NCI-H187 treated with DMSO at 0.1 percent for 48 hours (cell line): Measurements from ENCODE around the gene SKI.

Experiments
- DNase-seq: peaks from one replicate; lab custom pipeline; 2025; lab: John Stamatoyannopoulos, UW

SKI gene

GRCh38 chr1:2340918-2341254, 112.8 kb downstream of the SKI start:
- no peak for DNase-seq

DNA sequence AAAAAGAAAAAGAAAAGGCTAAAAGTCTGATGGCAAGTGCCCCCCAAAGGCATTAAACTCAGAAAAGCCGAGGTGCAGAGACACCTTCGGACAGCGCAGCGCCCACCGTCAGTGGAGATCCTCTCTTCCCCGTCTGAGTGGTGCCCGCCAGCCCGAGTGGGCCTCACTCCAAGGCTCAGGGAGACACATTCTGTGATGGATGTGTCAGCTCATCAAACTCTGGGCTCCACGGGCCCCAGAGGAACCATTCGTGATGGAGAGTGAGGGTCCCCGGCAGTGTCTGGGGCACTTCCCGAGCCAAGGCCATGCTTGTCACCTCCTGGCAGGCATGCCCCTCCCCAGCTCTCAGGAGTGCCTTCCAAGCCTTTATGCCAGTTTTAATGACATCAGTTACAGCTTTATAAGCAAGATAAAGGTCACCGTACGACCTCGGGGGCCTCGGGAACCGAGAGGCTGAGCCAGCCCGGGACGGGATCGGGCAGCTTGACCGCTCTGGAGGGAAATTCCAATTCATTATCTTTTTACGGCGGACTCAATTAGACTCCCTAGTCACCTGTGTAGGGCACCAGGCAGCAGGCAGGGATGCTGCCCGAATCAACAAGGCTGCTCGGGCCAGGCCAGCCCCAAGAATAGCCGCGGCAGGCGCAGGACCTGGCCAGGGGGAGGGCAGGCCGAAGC, 113.7 kb downstream of the SKI start:
- no peak for DNase-seq

DNA sequence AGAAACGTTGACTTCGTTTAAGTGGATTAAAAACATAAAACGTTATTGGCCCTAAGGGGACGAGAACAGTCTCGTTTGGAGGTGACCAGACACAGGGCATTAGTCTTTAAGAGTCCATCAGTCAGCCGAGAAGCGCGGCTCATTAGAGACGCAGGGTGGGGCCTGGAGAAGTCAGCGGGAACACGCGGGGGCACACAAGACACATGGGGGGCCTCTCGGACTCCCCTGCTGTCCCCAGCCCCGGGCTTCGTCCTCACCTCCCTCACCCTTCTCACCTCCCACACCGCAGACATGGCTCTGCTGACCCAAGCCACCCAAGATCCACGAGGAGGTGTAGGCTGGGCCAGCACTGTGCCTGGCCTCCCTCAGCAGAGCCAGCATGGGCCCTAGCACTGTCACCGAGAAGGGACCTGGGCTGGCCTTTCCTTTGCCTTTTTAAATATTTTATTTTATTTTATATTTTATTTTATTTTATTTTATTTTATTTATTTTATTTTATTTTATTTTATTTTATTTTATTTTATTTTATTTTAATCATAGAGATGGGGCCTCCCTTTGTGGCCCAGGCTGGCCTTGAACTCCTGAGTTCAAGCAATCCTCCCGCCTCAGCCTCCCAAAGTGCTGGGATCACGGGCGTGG, 114.4 kb downstream of the SKI start:
- no peak for DNase-seq

DNA sequence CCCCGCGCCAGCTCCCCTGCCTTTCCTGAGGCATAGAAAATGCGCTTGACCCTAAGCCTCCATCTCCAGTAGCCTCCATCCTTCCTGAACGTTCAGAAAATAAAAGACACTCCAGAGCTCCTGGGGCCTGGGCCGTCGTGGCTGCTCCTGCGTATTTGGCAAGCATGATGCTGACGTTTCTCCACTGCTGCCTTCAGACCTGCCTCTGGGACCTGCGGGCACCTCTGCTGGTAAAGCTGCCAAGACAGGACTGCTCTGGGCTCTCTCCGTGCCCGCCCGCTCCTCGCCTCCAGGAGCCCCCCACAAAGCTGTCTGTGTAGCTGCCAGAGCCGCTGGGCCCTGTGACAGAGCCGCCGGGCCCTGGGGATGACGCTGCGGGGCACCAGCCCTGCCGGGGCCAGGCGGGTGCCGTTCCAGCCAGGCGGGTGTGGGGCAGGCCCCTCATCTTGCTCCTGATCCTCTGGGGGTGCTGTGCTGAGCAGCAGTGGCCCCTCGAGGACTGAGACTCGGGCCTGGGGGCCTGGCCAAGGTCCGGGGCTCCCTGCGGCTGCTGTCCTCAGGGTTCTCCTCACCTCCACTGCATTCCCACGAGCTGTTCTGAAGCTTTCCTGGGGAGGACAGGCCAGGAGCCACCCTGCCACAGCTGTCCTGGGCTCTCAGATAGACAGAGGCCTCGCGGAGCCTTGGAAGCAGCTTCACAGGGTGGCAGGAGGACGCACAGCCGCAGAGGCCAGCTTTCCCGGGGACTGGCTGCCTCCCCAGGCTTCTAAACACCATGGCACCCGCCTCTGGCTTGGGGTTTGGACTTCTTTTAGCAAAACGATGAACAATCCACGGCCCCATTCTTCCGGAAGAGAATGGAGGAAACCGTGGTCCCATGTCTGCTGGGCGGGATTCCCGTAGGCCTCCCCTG, 115.2 kb downstream of the SKI start:
- DNase-seq: no peak

GRCh38 chr1:2344121-2344681, 116.1 kb downstream of the SKI start:
- no peak for DNase-seq

- DNase-seq: no peak
Measured at GRCh38 chr1:2344744-2345296, 116.7 kb downstream of the SKI start.

- DNase-seq: no peak
Measured at GRCh38 chr1:2345297-2346075, 117.4 kb downstream of the SKI start.

DNA sequence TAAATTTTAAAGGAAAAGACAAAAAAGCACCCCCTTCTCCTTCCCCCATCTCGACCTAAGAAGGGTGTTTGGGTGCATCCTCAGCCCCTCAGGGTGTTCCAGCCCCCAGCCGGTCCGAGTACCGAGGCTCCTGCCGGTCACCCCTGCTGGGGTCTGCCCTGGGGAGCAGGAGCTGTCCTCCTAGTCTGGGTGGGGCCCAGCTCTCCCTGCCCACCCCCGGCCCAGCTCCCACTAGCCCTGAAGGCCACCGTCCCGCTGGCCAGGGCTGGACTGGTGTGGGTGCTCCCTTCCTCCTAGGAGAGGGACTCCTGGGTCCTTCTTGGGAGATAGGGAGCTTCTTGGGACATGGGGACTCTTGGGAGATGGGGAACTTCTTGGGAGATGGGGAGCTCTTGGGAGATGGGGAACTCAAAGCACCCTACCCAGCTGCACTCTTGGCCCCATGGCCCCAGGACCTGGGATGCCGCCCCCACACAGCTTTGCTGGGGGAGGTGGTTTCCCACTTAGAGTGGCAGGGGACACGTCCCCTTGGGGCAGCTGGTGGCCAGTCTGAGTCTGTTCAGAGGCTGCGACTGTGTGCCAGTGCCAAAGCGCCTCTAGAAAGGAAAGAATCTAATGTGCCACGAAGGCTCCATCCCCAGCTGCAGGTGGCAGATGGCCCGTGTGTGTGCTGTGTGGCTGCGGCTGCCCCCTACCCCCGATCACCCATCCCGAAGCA, 118.7 kb downstream of the SKI start:
- no peak for DNase-seq

- DNase-seq: no peak
Measured at GRCh38 chr1:2347409-2347785, 119.3 kb downstream of the SKI start.

DNA sequence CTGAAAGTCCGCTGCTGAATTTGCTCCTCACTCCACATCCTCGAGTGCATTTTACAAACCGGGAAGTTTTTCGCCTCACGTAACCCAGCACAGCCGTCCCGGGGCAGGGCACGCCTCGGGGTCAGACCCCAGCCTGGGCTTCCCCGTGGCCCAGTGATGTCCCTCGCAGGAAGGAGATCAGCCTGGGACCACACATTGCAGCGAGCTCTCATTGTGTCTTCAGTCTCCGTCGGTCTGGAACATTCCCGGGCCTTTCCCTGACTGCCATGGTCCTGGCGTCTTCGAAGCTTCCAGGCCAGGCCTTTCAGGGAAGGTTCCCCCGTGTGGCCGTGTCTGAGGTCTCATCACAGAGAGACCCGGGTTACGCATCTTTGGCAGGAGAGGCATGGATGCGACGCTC, 119.8 kb downstream of the SKI start:
- DNase-seq: no peak

DNA sequence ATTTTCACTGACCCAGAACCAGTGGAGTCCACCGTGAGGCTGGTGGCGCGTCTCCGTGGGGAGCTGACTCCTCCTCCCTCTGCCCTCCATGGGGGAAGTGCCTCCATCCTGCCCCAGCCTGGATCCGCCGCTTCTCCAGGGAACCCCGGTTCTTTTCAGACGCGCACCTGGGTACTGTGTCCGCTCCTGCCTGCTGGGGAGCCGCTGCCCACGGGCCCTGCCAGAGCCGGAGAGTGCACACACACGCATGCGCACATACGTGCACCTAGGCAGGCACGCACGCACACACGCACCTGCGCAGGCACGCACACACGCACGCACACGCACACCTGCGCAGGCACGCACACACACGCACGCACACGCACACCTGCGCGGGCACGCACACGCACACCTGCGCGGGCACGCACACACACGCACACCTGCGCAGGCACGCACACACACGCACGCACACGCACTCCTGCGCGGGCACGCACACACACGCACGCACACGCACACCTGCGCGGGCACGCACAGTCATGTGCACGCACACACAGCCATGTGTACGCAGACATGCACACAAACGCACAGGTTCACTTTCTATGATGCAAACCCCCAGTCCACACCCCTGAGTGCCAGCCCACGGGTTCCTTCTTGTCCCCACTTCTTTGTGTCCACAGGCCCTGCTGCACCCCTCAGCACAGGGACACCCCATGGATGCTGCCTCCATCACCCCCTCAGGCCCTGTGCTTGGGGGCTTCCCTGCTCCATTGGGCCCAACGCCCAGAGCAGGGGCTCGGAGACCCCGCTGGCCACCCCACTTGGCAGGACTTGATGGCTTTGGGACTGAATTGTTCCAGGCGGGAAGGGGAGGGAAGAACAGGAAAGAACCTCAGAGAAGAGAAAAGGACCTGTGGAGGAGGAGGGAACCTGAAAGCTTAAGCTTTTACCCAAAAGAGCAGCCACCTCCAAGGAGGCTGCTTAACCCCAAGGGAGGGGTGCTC, 120.5 kb downstream of the SKI start:
- DNase-seq: no peak

DNA sequence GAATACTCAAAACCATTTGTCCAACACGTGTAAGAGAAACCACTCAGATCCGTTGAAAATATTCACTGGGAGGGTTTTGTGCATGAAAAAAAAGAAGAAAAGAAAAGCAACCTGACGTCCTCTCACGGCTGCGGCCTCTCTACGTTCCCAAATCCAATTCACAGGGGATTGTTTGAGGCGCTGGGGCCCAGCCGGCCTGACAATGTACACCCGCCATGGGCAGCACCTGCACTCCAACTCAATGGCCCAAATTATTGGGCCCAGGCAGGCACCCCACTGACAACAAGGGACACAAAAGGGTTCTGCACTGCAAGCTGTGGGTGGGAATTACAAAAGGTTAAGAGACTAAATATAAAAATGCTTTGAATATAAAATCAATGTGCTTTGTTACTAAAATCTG, 121.7 kb downstream of the SKI start:
- no peak for DNase-seq

DNA sequence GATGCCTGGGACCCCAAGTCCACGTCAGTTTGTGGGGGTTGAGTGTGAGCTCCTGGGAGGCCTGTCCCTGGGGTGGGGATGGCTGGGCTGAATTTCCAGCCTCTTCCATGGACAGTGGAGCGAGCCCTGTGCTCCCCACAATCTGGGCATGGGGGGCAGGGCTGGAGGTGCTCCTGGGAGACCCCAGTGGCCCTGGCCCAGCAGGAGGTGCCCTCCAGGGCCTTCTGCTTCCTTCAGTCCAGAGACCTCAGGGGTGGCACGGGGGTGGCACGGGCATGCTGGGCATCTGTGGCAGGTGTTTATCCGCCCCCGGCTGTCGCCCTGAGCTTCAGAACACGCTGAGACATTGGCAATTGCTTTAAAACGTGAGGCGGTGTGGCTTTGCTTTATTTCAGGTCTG, 122.4 kb downstream of the SKI start:
- no peak for DNase-seq

DNA sequence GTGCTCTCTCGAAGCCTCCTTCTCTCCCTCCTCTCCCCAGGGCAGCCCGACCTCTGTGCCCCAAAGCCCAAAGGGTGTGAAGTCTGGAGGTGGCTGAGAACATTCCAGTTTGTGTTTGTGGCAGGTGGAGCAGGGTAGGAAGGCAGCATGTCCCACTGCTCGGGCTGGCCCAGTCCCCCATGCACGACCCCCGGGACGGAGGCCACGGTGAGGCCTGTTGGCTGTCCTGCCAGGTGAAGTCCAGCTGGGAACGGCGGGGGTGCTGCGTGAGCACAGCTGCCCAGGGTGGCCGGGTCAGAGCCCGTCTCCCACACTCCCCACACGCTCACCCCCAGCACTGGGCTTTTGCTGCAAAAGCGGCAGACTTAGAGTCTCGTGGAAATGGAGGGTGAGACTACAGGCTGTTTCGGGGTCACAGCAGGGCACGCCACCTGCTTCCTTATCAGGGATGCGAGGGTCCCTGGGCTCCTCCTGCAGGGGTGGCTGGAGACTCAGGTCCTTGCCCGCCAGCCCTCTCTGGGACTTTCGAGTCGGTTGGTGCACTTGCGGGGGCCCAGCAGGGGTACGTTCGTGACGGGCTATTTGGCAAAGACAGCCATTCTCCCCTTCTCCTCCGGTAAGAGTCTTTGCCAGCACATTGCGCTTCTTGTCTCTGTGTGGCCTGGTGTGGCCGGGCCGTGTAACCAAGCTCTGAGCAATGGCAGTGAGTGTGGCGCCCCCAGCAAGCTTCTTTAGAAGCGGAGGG, 123.0 kb downstream of the SKI start:
- no peak for DNase-seq

DNA sequence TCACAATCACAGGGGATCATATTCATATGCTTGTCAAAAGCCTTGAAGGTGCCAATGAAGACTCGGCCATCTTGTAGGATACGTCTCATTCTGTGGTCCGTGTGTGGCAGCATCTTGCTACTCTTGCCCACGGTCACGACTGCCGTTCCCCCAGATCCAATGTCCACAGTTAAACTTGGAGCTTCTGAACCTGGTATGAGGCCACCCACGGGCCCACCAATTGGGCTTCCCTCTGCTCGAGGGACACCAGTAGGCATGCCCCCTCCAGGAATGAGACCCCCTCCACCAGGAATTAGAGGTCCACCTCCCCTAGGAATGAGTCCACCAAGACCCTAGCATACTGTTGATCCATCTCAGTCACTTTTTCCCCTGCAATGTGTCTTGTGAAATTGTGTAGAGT, 123.6 kb downstream of the SKI start:
- DNase-seq: no peak

DNA sequence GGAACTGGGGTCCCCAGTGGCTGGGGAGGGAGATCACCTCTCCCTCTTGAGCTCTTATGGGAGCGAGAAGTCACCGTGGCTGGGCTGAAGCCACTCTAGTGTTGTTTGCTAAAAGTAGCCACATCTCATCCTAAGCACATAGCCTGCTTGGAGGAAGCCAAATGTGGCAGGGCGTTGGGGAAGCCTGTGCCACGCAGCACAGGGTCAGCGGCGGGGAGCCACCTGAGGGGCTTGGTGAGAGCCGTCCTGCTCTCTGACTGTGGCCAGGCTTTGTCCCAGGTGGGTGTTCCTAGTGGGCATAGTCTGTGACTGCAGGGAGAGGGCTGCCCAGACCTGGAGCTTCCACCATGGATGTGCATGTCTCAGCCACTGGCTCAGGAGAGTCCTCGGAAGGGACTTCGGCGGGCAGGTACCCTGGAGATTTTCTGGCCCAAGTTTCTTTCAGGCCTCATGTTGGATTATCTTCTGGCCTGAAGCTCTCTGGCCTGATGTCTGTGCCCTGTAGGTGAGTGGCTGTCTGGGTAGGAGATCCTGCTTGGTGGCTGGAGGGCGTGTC, 124.3 kb downstream of the SKI start:
- DNase-seq: no peak

DNA sequence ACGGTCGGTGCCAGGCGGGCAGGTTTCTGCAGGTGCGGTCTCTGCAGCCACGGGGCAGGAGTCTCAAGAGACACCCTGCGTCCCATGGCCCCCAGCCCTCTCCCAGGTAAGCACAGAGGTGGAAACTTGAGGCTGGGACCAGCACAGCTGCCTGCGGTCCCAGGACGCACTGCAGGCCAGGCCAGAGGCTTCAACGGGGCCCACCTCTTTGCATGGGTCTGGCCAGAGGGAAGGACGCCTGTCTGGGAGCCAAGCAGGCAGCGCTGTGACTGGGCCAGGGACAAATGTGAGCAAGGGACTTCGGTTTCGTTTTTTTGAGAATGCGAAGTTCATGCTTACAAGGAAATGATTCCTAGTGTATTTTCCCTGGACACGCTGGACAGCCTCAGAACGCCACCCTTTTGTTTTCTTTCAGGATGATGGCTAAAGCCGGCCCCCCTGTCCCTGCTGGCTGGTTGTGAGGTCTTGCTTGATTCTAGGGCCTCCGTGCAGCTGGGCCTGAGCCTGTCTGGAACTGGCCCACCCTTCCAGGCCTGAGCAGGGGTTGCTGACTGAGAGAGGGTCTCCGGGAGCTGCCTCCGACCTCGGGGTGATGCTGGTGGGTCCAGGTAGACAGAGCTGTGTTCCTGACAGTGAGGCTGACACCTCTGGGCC, 124.9 kb downstream of the SKI start:
- DNase-seq: no peak
